Endothelial cell of umbilical vein (primary cell): ENCODE data around the gene NCSTN. TPM values are rescaled to one million over a fixed set of nuclear protein-coding genes. Genes with fewer than 3 reads are reported as not detected.

Source experiments
- BruUV-seq: library from RNA; stranded (reverse); fragments of 400-500 nt; replicated peaks from 2 replicates; lab custom pipeline; 2021; lab: Mats Ljungman, UMichigan
- CTCF ChIA-PET: fragments of 300-600, 350-600 bp; sonication (Branson Sonifier 250); formaldehyde crosslinking; loops from one replicate; lab custom pipeline; 2021; ENCODE audit warnings: antibody characterized with exemption, inconsistent platforms; lab: Charles Lee
- POLR2A ChIA-PET: fragments of 300-600, 350-600 bp; sonication (Branson Sonifier 250); formaldehyde crosslinking; loops from one replicate; lab custom pipeline; 2021; ENCODE audit warnings: antibody characterized with exemption, inconsistent platforms; lab: Charles Lee
- DNase-seq: peaks from one replicate; pipeline ENCODE4 v3.0.0-alpha.2; 2011; ENCODE audit warnings: low read depth, low spot score
- FAIRE-seq: peaks from 2 replicates; lab custom pipeline; 2011; peaks lifted over from hg19 to GRCh38; lab: Jason Lieb, UNC
- H2AFZ ChIP-seq: 2 replicates; pipeline ENCODE4 v1.6.0; 2012; ENCODE audit warnings: low read depth, low read length, control low read depth, inconsistent platforms
- H3K27ac ChIP-seq: 2 replicates; pipeline ENCODE4 v1.5.1; 2011; ENCODE audit warnings: low read depth, mild to moderate bottlenecking, control low read depth, low read length, moderate library complexity; ENCODE audit not compliant: insufficient read depth
- H3K27me3 ChIP-seq, 2 experiments: 2 replicates each; pipeline versions ENCODE4 v1.6.0 to v1.6.1; 2011; ENCODE audit warnings: low read length in 2 of 2, mixed read lengths in 1 of 2; ENCODE audit not compliant: control insufficient read depth in 2 of 2, insufficient read depth in 2 of 2
- H3K36me3 ChIP-seq, 2 experiments: 2 replicates in 1 of 2; 3 replicates in 1 of 2; pipeline ENCODE4 v1.5.1; 2011; ENCODE audit warnings: low read length in 2 of 2, mild to moderate bottlenecking in 1 of 2, moderate library complexity in 1 of 2; ENCODE audit not compliant: control insufficient read depth in 2 of 2, insufficient read depth in 2 of 2; ENCODE audit errors: extremely low read depth in 1 of 2
- H3K4me1 ChIP-seq: 3 replicates; pipeline ENCODE4 v1.5.1; 2011; ENCODE audit warnings: mild to moderate bottlenecking, low read length; ENCODE audit not compliant: control insufficient read depth, insufficient read depth; ENCODE audit errors: extremely low read depth
- H3K4me2 ChIP-seq: 2 replicates; pipeline ENCODE4 v1.6.1; 2011; ENCODE audit warnings: low read length, control low read depth, mixed read lengths; ENCODE audit not compliant: insufficient read depth
- H3K4me3 ChIP-seq, 3 experiments: fragments of 200-600 bp in 1 of 3; sonication (generic), shearing (Covaris generic) in 1 of 3; replicated peaks in 1 of 3; 2 replicates each; pipeline ENCODE4 v1.5.1; 2011 to 2016; ENCODE audit warnings: control low read depth in 3 of 3, low read length in 3 of 3, mild to moderate bottlenecking in 2 of 3, inconsistent platforms in 1 of 3, low read depth in 1 of 3, moderate library complexity in 1 of 3; ENCODE audit not compliant: insufficient read depth in 1 of 3
- H3K79me2 ChIP-seq: 2 replicates; pipeline ENCODE4 v1.6.0; 2012; ENCODE audit warnings: low read length, inconsistent platforms; ENCODE audit not compliant: control insufficient read depth, insufficient read depth
- H3K9ac ChIP-seq: replicated peaks from 2 replicates; pipeline ENCODE3; 2011; ENCODE audit warnings: low read length, control low read depth; ENCODE audit not compliant: insufficient read depth; ENCODE audit errors: extremely low read depth
- H3K9me1 ChIP-seq: replicated peaks from 3 replicates; pipeline ENCODE4 v1.6.0; 2011; ENCODE audit warnings: mild to moderate bottlenecking, low read length; ENCODE audit not compliant: control insufficient read depth, insufficient read depth; ENCODE audit errors: extremely low read depth
- H3K9me3 ChIP-seq: replicated peaks from 2 replicates; pipeline ENCODE4 v1.5.1; 2012; ENCODE audit warnings: low read length, inconsistent platforms; ENCODE audit not compliant: control insufficient read depth, insufficient read depth
- H4K20me1 ChIP-seq: replicated peaks from 2 replicates; pipeline ENCODE3; 2011; ENCODE audit warnings: mild to moderate bottlenecking, low read length; ENCODE audit not compliant: control insufficient read depth, insufficient read depth; ENCODE audit errors: extremely low read depth
- CTCF ChIP-seq, 2 donors: IDR thresholded peaks; 1 replicate in 1 of 2; 2 replicates in 1 of 2; pipeline ENCODE4 v1.5.1; 2011; ENCODE audit warnings: low read length in 2 of 2, mild to moderate bottlenecking in 2 of 2, moderate library complexity in 2 of 2, control low read depth in 1 of 2, inconsistent platforms in 1 of 2, low read depth in 1 of 2; ENCODE audit not compliant: insufficient read depth in 1 of 2; ENCODE audit errors: extremely low read depth in 1 of 2
- EZH2 ChIP-seq: IDR thresholded peaks from 2 replicates; pipeline ENCODE4 v1.6.1; 2012; ENCODE audit warnings: borderline replicate concordance, low read depth, mild to moderate bottlenecking, moderate library complexity, low read length, inconsistent platforms; ENCODE audit not compliant: severe bottlenecking
- FOS ChIP-seq: IDR thresholded peaks from 2 replicates; pipeline ENCODE4 v1.6.1; 2011; ENCODE audit warnings: mild to moderate bottlenecking, low read length, moderate library complexity, borderline replicate concordance; ENCODE audit not compliant: insufficient read depth
- GATA2 ChIP-seq: IDR thresholded peaks from 2 replicates; pipeline ENCODE4 v1.7.0; 2011; ENCODE audit warnings: low read depth, mild to moderate bottlenecking, moderate library complexity, mixed read lengths, low read length; ENCODE audit not compliant: insufficient read length, insufficient read depth
- JUN ChIP-seq: IDR thresholded peaks from 2 replicates; pipeline ENCODE4 v1.6.1; 2011; ENCODE audit warnings: borderline replicate concordance, low read depth; ENCODE audit not compliant: insufficient read length, insufficient read depth
- MAX ChIP-seq: IDR thresholded peaks from 2 replicates; pipeline ENCODE4 v1.6.1; 2011; ENCODE audit not compliant: insufficient read depth, insufficient read length
- MYC ChIP-seq: IDR thresholded peaks from one replicate; pipeline ENCODE4 v1.6.1; 2011; ENCODE audit warnings: mild to moderate bottlenecking, low read depth, low read length
- POLR2A ChIP-seq: IDR thresholded peaks from 2 replicates; pipeline ENCODE4 v1.6.1; 2012; ENCODE audit warnings: low read depth, mild to moderate bottlenecking, control low read depth, low read length
- POLR2AphosphoS5 ChIP-seq: IDR thresholded peaks from 2 replicates; pipeline ENCODE4 v1.6.1; 2012; ENCODE audit warnings: low read depth, mild to moderate bottlenecking, control low read depth, low read length, moderate library complexity; ENCODE audit not compliant: insufficient read depth
- dilution Hi-C: fragments of 300-500 bp; cut with MboI; formaldehyde crosslinking; loops from one replicate; pipeline ENCODE4 v1.15.0; 2019; ENCODE audit warnings: low sequenced_read_pairs; ENCODE audit not compliant: extremely low pct_ligation_motif_present
- intact Hi-C: fragments of 100-400 bp; cut with micrococcal nuclease; formaldehyde crosslinking; loops from one replicate; pipeline ENCODE4 v1.10.0; 2022
- polyA plus RNA-seq, 4 experiments: library from polyadenylated mRNA; depleted of rRNA in 3 of 4; stranded (reverse) in 3 of 4; unstranded in 1 of 4; fragments of >200 nt; gene quantifications; 2 replicates each; pipeline versions ENCODE4 v1.2.1 to v1.2.3, GENCODE V29; 2011 to 2012; ENCODE audit warnings: missing spikeins in 1 of 4
- total RNA-seq: library from RNA; stranded (reverse); gene quantifications from 2 replicates; pipeline ENCODE4 v1.2.3, GENCODE V29; 2021

Gene NCSTN
- total and polyA plus RNA-seq, 2 donors (not counting 3 experiments of a cell fraction or from before 2014, with no cell fraction given): 92.5 to 199 TPM

DNA sequence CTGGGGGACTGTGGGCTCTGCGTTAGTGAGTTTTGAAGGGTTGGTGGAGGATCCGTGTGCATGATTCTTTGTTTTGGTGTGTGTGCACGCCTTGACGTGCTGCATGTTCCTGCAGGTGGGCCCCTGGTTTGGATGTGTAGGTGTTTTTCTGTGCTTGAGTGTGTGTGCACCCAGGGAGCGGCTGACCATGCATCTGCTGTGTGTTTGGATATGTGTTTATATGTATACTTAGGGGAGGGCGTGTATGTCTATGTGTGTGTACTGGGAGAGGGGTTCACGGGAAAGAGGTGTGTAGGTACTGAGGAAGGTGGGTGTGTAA is 58.3 kb downstream of the NCSTN start:
- H3K27me3 ChIP-seq: peaks cover 77 to 90% of the 10 kb centered on the region in 2 experiments
- H3K27ac ChIP-seq: no peak overlapping the region
- no peak overlapping the region for H3K4me3 ChIP-seq
- DNase-seq (no peak), FAIRE-seq (no peak)
- no peaks in the 10 kb centered on the region for H3K36me3 ChIP-seq
- H3K4me2 ChIP-seq: no peak overlapping the region
- no peak overlapping the region for H3K9ac ChIP-seq
- intact Hi-C loops (no loop called here), dilution Hi-C loops (no loop called here)
- CTCF ChIA-PET: no interaction called here
- no peak overlapping the region for H2AFZ ChIP-seq
- peaks cover 13% of the 10 kb centered on the region for H3K4me1 ChIP-seq
- no peaks in the 10 kb centered on the region for H3K9me3 ChIP-seq
- no peaks in the 10 kb centered on the region for H4K20me1 ChIP-seq
- H3K9me1 ChIP-seq: no peaks in the 10 kb centered on the region
- H3K79me2 ChIP-seq: no peaks in the 10 kb centered on the region
- no TSS peak for BruUV-seq
- TF ChIP-seq EZH2 (no peak), GATA2 (no peak), MAX (no peak), FOS (no peak), POLR2A (no peak), MYC (no peak), POLR2AphosphoS5 (no peak), CTCF (IDR thresholded peaks at IDR 0.05; ENCODE audit: extremely low read depth in 1 of 2, insufficient read depth in 1 of 2, low read depth in 1 of 2, low read length in 2 of 2) (no peak), JUN (no peak)
- POLR2A ChIA-PET: no interaction called here
